OCI-LY7 (cell line): ENCODE measurements around the gene HRH1.

Source experiments
- CTCF ChIP-seq: fragments of 200-600 bp; sonication (generic); conservative IDR thresholded peaks from 2 replicates; pipeline ENCODE4 v1.5.1; 2014; ENCODE audit warnings: mild to moderate bottlenecking, antibody characterized with exemption, low read length, moderate library complexity, mixed read lengths
- EZH2phosphoT487 ChIP-seq: fragments of 200-600 bp; sonication (generic); IDR thresholded peaks from 2 replicates; pipeline ENCODE4 v1.6.1; 2018; ENCODE audit warnings: low read depth, borderline replicate concordance, mild to moderate bottlenecking, mixed run types, antibody characterized with exemption, low read length, moderate library complexity, mixed read lengths

- TF ChIP-seq CTCF (no peak), EZH2phosphoT487 (no peak)
These were observed 47.1 kb downstream of the HRH1 start for GRCh38 chr3:11201251-11202019.
